Measurements from ENCODE around the gene ATOH8.
"Not testable (repeated sequence)": the region's sequence is repeated elsewhere in the genome, so short reads cannot be mapped to it uniquely, and the experiment has no call there.

Gene ATOH8

DNA sequence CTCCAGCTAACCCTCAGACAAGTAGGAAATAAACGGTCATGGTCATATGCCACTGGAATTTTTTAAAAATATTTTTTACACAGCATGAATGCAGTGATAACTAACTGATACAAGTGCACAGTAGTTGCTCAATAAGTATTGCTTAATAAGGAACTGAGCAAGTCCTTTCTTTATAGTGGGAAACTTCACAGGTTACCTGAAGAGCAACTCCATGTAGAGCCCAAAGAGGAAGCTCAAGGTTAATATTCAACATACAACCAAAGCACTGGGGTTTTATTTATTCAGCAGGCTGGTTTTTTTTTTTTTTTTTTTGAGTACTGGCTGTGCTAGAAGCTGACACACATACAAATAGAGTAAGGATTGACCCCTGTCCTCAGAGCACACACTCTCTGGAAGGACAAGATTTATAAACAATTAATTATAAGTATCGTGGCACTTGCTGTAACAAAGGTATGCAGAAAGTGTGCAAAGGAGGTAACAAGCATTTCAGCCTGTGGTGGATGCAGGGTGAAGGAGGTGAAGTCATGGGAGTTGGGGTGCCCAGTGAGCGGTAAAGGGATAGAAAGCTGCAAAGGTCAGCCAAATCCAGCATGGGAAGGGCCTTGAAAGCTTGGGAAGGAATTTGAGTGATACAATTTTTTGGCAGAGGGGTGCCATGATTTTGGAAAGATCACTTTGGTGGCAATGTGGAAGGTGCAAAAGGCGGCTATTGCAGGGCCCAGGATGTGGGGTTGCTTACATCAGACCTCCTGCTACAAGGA is 52.7 kb downstream of the ATOH8 start:
- no peak for DNase-seq

DNA sequence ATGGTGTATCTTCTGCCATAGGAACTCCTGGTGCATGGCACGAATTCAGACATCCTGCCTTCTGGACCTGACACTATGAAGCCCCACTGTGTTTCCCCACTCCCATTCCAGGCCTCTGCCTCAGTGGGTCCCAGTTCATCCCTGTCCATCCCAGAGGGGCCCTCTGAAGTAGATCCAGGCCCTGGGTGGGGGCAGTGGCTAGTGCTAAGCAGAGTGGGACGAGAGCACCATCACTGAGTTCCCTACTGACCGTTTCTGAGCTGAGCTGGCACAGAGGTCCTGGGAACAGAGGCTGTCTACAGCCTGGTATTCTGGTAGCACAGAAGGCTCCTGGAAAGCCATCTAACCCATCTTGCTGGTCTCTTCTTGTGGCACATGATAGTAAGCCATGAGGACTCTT is 54.0 kb downstream of the ATOH8 start:
- DNase-seq: no peak

DNA sequence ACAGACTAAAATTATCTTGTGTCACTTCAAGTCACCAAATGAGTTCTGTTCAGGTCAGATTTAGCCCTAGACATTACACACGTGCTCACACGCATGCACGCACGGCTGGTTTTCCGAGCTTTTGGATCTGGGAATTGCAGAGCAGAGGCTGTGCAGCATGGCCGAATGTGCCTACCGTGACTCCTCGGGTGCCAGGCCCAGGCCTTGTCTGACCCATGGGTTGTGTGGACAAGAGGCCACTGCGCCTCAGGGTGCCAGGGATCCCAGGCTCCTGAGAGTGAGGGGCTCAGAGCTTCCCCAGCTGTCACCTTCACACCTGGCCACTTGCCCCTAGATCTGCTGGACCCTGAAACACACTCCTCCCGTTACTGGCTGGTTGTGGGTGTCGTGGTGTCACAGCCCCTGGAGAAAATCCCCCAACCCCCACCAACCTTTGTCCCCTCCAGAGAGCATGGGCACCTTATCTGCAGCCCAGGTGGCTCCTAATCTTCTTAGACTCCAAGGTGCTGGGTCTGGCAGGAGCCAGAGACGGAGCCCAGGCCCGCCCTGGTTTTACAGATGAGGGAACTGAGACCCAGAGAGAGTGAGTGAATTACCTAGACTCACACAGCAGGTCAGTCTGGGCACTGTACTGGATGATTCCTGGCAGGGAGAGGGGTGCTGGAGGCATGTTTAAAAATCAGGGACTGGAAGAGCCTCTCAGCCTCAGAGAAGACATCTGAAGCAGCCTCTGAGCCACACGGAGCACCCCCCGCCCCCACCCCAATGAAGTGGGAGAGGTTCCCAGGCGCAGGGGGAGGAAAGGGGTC is 56.8 kb downstream of the ATOH8 start:
- no peak for DNase-seq

DNA sequence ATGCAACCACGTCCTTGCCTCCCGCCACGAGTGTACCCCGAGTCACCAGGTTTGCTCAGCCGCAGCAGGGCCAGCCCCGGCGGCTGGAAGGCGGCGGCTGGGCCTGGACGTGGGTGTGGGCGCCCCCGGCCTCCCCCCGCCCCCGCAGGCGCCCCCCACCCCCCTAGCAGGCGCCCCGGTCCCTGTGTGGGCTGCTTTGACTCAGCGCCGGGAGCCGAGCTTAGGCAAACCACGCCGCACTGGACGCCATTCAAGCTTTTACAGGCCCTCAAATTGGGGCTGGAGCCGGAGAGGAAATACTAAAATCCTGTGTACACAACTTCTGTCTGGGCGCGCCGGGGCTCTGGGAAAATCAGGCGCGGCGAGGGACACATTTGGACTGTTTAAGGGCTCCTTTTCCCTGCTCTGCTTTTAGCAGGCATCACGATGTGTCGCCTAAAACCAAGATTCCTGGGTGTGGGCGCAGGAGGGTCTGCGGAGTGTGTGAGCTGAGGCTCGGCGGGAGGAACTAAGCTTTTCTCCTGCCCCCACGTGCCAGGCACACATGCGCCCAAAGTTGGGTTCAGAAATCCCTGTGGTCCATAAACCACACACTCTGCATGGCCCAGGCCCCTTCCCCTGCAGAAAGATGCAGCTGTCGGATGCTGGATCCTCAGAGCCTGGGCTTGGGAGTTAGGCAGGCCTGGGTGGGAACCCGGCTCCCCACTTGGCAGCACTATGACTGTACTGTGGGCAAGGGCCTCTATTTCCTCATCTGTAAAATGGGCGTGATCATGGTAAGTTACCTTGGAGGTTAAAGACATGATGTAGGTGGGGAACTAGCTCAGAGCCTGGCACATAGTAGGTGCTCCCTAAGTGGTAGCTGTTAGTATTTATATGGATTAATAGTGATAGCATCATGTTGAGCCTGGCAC is 57.6 kb downstream of the ATOH8 start:
- DNase-seq: peak; percentile 46

DNA sequence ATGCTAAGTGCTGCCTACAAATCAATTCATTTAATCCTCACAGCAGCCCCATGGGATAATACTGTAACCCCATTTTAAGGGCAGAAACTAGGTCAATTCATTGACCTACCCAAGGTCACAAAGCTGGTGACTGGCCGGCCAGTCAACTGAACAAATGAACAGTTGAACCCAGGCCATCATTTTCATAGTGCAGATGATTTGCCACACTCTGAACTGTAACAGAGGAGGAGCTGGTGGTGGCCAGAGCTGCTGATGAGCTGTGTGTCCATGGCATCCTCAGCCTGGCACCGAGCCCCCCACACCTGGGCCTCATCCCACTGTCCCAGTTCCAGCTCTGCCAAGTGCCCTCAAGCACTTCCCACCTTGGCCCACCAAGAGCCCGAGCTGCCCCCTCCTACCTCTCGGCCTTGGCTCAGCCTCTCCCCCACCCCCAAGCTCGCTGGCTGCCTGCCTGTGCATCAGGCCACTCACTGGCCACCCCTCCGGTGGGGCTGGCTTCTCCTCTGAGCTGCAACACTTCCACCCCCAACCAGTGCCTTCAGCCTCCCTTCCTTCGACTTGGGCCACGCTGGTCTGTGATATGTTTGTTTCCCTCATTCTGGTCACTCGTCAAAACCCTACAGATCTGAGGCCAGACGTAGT is 58.4 kb downstream of the ATOH8 start:
- no peak for DNase-seq

DNA sequence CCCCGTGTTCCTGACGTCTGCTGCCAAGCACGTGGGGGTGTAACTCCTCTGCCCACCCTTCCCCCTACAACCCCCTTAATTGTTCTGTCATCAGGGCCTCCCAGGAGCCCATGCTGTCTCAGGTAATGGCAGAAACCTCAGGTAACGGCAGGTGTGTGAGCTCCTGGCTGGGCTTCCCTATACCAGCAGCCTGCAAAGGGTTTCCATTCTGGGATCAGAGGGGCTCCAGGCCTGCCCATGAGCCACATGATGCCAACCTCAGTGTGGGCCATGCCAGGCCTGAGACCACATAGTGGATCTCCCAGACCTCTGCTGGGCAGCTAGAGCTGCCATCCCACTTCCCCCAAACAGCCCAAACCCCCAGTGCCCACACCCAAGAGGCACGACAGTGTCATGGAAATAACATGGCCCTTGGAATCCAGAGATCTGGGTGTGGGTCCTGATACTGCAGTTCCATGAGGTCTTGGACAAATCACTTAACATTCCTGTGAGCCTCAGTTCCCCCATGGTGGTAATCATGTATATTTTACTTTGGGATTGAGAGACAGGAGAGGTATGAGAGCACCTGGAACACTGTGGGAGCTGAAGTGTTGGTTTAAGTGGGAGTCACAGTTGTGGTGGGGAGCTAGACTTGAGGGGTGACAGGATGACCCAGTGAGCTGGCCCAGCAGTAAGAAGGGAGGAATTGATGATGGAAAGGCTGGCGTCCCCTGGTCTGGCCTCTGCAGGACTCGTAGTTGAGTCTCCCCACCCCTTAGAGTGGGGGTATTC is 59.6 kb downstream of the ATOH8 start:
- no peak for DNase-seq

DNA sequence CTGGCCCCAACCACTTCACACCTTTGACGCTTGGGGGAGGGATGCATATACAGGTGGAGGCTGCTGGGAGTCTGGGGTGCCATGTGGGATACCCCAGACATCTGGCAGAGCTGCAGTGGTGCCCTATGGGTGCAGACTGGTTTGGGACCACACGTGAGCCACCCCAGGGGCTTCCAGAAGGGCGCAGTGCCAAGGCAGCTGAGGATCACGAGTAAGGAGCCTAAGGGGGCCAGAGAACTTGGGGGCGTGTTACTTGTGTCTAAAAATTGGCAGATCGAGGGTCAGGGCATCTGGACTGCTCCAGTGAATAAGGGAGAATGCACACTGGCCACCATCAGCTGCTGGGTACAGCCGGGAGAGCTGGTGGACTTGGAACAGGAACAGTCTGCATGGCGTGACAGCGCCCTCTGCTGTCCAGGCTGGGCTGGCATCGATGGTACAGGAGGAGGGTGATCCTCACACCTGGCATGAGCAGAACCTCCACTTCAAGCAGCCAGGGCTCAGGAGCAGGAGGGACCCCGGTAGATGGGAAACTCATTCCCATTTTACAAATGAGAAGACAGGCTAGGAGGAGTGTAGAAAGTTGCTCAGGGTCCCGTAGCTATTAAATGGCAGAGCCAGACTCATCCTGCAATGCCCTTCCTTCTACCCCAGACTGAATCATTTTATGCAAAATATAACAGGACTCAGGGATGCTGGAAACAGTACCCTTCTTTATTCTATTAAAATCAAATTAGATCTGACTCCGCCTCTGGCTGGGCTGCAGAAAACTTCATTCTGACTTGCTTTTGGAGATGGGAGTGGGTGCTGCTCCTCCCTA is 60.4 kb downstream of the ATOH8 start:
- DNase-seq: peak; percentile 83

DNA sequence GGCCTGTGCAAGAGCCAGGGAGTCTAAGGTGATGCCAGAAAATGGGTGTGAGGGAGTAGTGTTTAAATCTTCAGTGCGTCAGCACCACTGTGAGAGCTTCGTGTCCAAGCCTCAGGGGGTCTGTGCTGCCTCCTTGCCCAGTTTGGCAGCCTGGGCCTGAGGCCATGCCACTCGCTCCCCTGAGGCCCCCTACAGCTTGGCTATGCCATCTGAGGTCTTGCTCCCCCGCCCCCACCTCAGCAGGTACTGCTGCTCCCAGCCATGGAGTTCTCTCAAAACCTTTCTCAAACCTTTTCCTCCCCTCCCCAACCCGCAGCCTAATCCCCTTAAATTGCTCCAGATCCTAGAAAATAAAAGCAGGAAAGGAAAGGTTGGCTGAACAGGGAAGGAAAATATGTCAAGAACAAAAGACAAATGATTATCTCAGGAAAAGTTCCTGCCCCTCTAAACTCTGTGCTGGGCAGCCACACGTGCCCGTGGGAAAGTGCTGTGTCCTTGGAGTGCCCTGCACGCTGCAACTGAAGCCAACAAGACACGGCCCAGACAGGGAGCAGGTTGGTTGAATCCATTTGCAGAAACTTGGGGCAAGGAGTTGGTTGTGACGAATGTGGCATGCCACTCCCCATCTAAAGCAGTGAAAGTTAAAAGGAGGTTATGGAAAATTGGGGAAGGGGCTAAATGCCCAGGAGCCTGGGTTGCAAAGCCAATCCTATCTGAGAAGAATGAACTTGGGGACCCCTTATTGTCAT is 61.2 kb downstream of the ATOH8 start:
- no peak for DNase-seq

DNA sequence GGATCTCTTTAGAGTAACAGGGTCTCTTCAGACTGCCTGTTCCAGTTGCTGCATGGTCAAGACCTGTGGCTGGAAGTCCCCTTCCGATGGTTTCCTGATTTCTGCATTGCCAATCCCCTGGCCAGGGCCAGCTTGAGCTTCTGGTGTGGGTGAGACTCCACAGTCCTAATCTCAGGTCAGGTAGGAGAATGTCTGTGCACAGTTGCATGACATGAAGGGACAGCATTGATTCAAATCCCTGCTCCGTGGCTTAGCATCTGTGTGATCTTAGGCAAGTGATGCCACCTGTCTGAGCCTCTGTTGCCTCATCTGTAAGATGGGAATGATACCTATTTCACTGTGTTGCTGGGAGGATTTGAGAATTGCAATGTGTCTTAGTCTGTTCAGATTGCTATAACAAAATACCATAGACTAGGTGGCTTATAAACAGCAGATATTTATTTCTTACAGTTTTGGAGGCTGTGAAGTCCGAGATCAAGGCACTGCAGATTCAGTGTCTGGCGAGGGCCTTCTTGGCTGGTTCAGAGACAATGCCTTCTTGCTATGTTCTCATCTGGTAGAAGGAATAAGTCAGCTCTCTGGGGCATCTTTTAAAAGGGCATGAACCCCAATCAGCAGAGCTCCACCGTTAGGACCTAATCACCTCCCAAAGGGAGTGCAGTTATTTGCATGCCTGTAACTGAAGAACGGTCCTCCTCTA is 66.2 kb downstream of the ATOH8 start:
- no peak for DNase-seq

DNA sequence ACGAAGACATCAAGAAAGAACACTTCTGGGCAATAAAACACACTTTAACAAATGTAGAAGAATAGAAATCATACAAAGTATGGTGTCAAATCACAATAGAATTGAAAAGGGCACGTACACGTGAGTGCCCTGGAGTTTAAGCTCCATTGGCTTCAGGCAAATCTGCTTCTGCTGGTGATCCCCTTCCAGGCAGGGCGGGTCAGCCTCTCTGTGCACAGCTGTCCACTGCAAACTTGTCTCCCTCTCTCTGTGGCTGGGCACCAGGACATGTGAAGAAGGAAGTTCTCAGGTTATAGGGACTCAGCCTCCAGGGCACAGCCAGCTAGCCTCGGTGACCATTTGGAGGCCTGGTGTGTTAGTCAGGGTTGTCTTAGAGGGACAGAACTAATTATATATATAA is 69.0 kb downstream of the ATOH8 start:
- no peak for DNase-seq

DNA sequence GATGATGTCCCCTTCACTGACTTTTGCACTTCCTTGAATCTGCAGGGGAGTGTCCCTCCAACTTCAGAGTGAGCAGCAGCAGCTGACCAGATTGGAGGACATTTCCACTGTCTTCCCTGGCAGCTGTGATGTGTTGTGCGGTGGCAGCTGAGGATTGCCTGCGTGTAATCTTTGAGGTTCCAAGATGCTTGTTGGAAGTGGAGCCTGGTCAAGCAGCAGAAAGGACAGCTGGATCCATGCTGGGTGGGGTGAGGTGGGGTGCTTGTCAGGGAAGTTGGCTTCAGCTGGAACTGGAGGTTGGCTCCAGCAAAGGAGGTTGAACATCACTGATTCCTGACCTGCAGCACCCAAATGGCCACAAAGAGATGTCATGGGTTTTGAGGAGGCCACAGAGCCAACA is 70.2 kb downstream of the ATOH8 start:
- DNase-seq: no peak

DNA sequence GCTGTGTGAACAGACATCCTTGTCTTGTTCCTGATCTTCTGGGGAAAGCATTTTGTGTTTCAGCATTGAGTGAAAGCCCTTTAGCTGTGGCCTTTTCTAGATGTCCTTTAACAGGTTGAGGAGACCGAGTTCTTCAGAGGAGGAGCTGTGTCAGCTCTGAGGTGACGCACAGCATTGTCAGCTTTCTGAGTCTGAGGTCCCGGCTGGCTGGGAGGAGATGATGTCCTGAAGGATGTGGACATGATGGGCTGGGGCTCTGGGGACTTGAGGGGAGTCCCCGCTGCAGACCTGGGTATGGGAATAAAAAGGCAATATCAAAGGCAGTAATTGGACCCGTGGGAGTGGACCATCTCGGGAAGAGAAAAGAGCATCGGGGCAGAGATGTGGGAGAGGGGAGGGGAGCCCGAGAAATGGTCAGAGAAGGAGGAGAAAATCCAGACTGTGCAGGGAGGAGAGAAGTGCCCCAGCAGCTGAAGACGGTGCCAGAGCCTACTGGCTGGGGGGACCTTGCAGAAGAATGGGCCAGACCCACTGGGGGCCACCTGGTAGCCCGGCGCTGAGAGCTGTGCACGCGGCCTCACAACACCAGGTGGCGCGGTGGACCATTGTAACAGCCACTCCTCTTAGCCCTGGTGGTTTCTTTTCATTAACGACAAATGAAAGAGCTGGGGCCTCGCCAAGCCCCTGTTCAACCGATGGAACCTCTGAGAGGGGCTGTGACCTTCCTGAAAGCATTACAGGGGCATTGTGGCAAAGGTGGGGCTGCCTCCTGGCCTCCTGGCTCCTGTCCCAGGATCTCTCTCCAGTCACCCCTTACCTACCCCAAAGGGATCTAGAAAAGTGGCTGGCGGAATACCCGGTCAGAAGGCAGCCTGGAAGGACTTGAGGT is 73.4 kb downstream of the ATOH8 start:
- peak; percentile 53 for DNase-seq

DNA sequence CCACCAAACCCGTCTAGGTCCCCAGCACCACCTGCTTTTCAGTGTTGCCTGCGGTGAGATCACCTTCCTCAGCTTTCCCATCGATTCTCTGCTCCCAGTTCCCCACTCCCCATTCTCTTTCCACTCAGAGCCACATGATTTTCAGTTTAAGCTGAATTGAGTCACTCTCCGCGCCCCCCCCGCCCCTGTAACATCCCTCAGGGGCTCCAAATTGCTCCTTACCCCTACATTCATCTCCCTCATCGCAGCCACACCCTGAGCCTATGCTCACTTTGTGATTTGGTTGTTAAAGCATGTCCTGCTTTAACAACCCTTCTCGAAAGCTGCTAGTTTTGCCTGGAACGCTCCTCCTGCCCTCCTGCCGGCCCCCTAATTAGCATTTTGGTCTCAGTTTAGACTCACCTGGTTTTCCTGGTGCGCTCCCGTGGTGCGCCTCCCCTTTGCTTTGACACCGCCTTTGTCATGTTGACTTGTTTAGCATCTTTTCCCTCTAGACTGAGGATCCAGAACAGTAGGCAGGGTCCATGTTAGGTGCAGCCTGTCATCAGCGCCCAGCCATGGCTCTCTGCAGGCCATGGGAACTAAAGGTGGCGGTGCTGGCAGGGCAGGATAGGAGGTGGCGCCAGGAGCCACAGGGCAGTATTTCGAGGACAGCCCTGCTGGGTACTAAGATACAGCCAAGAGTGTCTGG is 74.2 kb downstream of the ATOH8 start:
- DNase-seq: no peak

DNA sequence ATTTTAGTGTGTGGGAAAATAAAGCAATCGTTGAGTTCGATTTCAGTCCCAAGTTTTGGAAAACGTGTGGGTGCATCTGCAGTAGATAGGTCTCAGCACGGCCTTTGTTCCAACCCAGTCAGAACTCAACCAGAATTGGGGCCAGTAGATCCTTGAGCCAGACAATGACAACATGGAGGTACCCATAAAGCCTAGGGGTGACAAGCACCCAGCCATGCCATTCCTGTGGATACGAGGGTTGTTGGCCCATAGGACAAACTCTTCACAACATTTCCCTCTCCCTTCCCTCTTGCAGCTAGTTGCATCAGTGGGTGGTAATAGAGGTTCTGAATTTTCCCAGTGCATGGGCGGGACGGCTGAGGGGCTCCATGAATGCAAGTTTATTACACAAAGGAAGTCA is 74.9 kb downstream of the ATOH8 start:
- no peak for DNase-seq

DNA sequence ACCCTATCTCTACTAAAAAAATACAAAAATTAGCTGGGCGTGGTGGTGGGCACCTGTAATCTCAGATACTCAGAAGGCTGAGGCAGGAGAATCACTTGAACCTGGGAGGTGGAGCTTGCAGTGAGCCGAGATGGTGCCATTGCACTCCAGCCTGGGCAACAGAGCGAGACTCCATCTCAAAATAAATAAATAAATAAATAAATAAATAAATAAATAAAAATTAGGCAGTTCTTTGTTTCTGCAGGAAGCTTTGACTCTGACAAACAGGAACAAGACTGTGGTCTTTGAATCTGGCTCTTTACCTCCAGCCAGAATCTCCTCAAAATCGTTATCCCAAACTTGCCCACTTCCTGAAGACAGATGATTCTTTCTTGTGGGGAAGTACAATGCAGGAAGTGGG is 75.6 kb downstream of the ATOH8 start:
- DNase-seq: not testable (repeated sequence)

DNA sequence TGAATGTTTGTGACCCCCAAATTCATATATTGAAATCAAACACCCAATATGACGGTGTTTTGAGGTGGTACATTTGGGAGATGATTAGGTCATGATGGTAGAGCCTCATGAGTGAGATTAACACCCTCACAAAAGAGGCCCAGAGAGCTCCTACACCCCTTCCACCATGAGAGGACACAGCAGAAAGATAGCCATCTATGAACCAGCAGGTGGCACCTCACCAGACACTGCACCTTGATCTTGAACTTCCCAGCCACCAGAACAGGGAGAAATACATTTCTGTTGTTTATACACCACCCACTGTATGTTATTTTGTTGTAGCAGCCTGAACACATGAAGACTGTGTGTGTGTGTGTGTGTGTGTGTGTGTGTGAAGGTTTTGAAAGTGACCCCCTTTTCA is 76.9 kb downstream of the ATOH8 start:
- no peak for DNase-seq

DNA sequence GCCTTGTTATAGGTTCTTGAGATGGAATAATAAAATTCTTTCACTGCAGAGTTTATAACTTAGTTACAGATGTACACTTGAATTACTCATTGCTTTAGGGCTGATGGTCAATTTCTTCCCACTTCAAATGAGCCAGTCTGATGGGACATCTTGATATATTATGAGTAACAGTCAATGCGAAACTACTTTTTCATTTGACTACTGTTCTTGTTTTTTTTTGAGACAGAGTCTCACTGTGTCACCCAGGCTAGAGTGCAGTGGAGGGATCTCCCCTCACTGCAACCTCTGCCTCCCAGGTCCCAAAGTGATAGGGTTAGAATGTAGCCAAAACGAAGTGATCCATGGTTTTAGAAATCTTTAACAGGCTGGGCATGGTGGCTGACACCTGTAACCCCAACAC is 77.9 kb downstream of the ATOH8 start:
- no peak for DNase-seq

DNA sequence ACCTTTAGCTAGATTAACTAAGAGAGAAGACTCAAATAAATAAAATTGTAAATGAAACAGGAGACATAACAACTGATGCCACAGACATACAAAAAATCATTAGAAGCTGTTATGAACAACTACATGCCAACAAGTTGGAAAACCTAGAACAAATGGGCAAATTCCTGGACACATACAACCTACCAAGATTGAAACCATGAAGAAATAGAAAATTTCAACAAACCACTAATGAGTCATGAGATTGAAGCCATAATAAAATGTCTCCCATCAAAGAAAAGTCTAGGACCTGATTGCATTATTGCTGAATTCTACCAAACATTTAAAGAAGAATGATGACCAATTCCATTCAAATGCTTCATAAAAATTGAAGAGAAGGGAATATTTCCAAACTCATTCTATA is 80.7 kb downstream of the ATOH8 start:
- no peak for DNase-seq
